Common myeloid progenitor, CD34-positive (primary cell): ENCODE measurements around the gene PCSK7.
A peak's percentile ranks its signal among the peaks of the same experiment; 100 is the strongest.

Experiments used
- CTCF ChIA-PET: fragments of 350-600 bp; sonication (Branson Sonifier 250); formaldehyde crosslinking; loops from one replicate; lab custom pipeline; 2021; ENCODE audit warnings: antibody characterized with exemption; lab: Charles Lee
- POLR2A ChIA-PET: fragments of 350-600 bp; sonication (Branson Sonifier 250); formaldehyde crosslinking; loops from one replicate; lab custom pipeline; 2021; ENCODE audit warnings: antibody characterized with exemption; lab: Charles Lee
- DNase-seq, 3 donors: peaks; one replicate each; pipeline versions ENCODE4 v3.0.0 to v3.0.0-alpha.2; 2013
- H3K27ac ChIP-seq, 2 experiments: 1 replicate in 1 of 2; 2 replicates in 1 of 2; pipeline ENCODE4 v1.7.0; 2013; ENCODE audit warnings: inconsistent platforms in 2 of 2, low read length in 2 of 2, mild to moderate bottlenecking in 2 of 2, low read depth in 1 of 2, moderate library complexity in 1 of 2; ENCODE audit not compliant: severe bottlenecking in 2 of 2, insufficient read depth in 1 of 2, poor library complexity in 1 of 2
- H3K27me3 ChIP-seq, 5 experiments: replicated peaks in 2 of 5; 1 replicate in 3 of 5; 2 replicates in 2 of 5; pipeline versions ENCODE4 v1.6.1 to v1.7.0; 2013; ENCODE audit warnings: low read length in 4 of 5, mild to moderate bottlenecking in 2 of 5, moderate library complexity in 2 of 5, inconsistent platforms in 1 of 5; ENCODE audit not compliant: insufficient read depth in 5 of 5, control insufficient read depth in 4 of 5
- H3K36me3 ChIP-seq, 4 experiments: 1 replicate in 2 of 4; 2 replicates in 2 of 4; pipeline versions ENCODE4 v1.6.1 to v1.7.0; 2013; ENCODE audit warnings: low read length in 3 of 4, control low read depth in 1 of 4, mild to moderate bottlenecking in 1 of 4; ENCODE audit not compliant: control insufficient read depth in 4 of 4, insufficient read depth in 4 of 4
- H3K4me1 ChIP-seq, 4 experiments: 1 replicate in 3 of 4; 2 replicates in 1 of 4; pipeline versions ENCODE4 v1.6.1 to v1.7.1; 2013; ENCODE audit warnings: low read length in 3 of 4, mild to moderate bottlenecking in 3 of 4, control low read depth in 1 of 4, inconsistent platforms in 1 of 4, moderate library complexity in 1 of 4; ENCODE audit not compliant: control insufficient read depth in 4 of 4, insufficient read depth in 4 of 4; ENCODE audit errors: control extremely low read depth in 1 of 4
- H3K4me3 ChIP-seq, 7 experiments: 1 replicate in 4 of 7; 2 replicates in 3 of 7; pipeline versions ENCODE4 v1.5.1 to v1.7.0; 2013; ENCODE audit warnings: mild to moderate bottlenecking in 7 of 7, low read length in 6 of 7, moderate library complexity in 6 of 7, inconsistent platforms in 2 of 7, low read depth in 2 of 7, control low read depth in 1 of 7; ENCODE audit not compliant: insufficient read depth in 4 of 7, control insufficient read depth in 1 of 7; ENCODE audit errors: extremely low read depth in 1 of 7
- H3K9me3 ChIP-seq, 5 experiments: 1 replicate in 4 of 5; 2 replicates in 1 of 5; pipeline versions ENCODE4 v1.6.1 to v1.7.1; 2013; ENCODE audit warnings: low read length in 4 of 5, mild to moderate bottlenecking in 2 of 5, inconsistent platforms in 1 of 5, low read depth in 1 of 5, moderate library complexity in 1 of 5; ENCODE audit not compliant: control insufficient read depth in 4 of 5, insufficient read depth in 2 of 5; ENCODE audit errors: control extremely low read depth in 1 of 5
- WGBS: methylation state at CpG from one replicate; pipeline ENCODE4 v1.1.5; 2013; ENCODE audit not compliant: insufficient coverage; 5-methylcytosine and 5-hydroxymethylcytosine counted together

The PCSK7 gene

GRCh38 chr11:117255966-117256365 is 24.1 kb upstream of the PCSK7 start:
- Histone ChIP-seq H3K9me3 (no peaks in the 10 kb centered on the region), H3K36me3 (peaks cover 7 to 41% (median 11%) of the 10 kb centered on the region in 4 experiments), H3K4me3 (no peak overlapping the region), H3K27ac (no peak overlapping the region), H3K4me1 (no peaks in the 10 kb centered on the region), H3K27me3 (no peaks in the 10 kb centered on the region)
- WGBS, result 96% methylated on average over 2 of the region's 3 CpGs
- ChIA-PET CTCF (no interaction called here), POLR2A (no interaction called here)
- DNase-seq, result no peak

GRCh38 chr11:117251506-117251905 is 19.6 kb upstream of the PCSK7 start:
- Histone ChIP-seq H3K9me3 (no peaks in the 10 kb centered on the region), H3K4me1 (no peaks in the 10 kb centered on the region), H3K27me3 (no peaks in the 10 kb centered on the region), H3K4me3 (no peak overlapping the region), H3K27ac (no peak overlapping the region), H3K36me3 (peaks cover 4 to 63% (median 21%) of the 10 kb centered on the region in 4 experiments)
- 95% methylated on average over 3 of the region's 10 CpGs for WGBS
- no peak for DNase-seq
- ChIA-PET CTCF (no interaction called here), POLR2A (no interaction called here)

GRCh38 chr11:117249571-117249970 is 17.7 kb upstream of the PCSK7 start:
- Histone ChIP-seq H3K36me3 (peaks cover 7 to 69% (median 25%) of the 10 kb centered on the region in 4 experiments), H3K4me3 (no peak overlapping the region), H3K27me3 (no peaks in the 10 kb centered on the region), H3K4me1 (no peaks in the 10 kb centered on the region), H3K9me3 (no peaks in the 10 kb centered on the region), H3K27ac (no peak overlapping the region)
- no peak for DNase-seq
- ChIA-PET POLR2A (no interaction called here), CTCF (no interaction called here)
- WGBS, result 100% methylated on average over 3 of the region's 4 CpGs

- Histone ChIP-seq H3K27ac (no peak overlapping the region), H3K4me1 (no peaks in the 10 kb centered on the region), H3K36me3 (peaks cover 11 to 68% (median 28%) of the 10 kb centered on the region in 4 experiments), H3K4me3 (no peak overlapping the region), H3K27me3 (no peaks in the 10 kb centered on the region), H3K9me3 (no peaks in the 10 kb centered on the region)
- POLR2A ChIA-PET, result no interaction called here
- WGBS, result 100% methylated on average over 1 of the region's 4 CpGs
- CTCF ChIA-PET, result no interaction called here
- no peak for DNase-seq
Observed at GRCh38 chr11:117248341-117248740, 16.5 kb upstream of the PCSK7 start.

- Histone ChIP-seq H3K9me3 (no peaks in the 10 kb centered on the region), H3K4me1 (peaks cover 0 to under 1% (median 0%) of the 10 kb centered on the region in 4 experiments), H3K27me3 (no peaks in the 10 kb centered on the region), H3K36me3 (peaks cover 4 to 41% (median 24%) of the 10 kb centered on the region in 4 experiments), H3K4me3 (no peak overlapping the region), H3K27ac (no peak overlapping the region)
- 95% methylated on average over 4 of the region's 6 CpGs for WGBS
- POLR2A ChIA-PET, result no interaction called here
- no peak for DNase-seq
- CTCF ChIA-PET, result no interaction called here
Observed at GRCh38 chr11:117239295-117239694, 7.4 kb upstream of the PCSK7 start.

- Histone ChIP-seq H3K9me3 (no peaks in the 10 kb centered on the region), H3K4me1 (peaks cover 6 to 10% (median 7%) of the 10 kb centered on the region in 4 experiments), H3K4me3 (no peak overlapping the region), H3K27ac (no peak overlapping the region), H3K36me3 (peaks cover 0 to 35% (median 21%) of the 10 kb centered on the region in 4 experiments), H3K27me3 (no peaks in the 10 kb centered on the region)
- 100% methylated on average over 2 of the region's 5 CpGs for whole genome bisulfite sequencing
- no peak for DNase-seq
- CTCF ChIA-PET, result no interaction called here
- POLR2A ChIA-PET, result no interaction called here
Observed at GRCh38 chr11:117238221-117238620, 6.3 kb upstream of the PCSK7 start.

- Histone ChIP-seq H3K27ac (peak overlapping the region in 1 of 2 experiments; percentile 76), H3K27me3 (no peaks in the 10 kb centered on the region), H3K4me1 (peaks cover 15 to 31% (median 25%) of the 10 kb centered on the region in 4 experiments), H3K9me3 (no peaks in the 10 kb centered on the region), H3K4me3 (peak overlapping the region; percentile 83 to 99 (median 93)), H3K36me3 (peaks cover 3 to 24% (median 12%) of the 10 kb centered on the region in 4 experiments)
- WGBS, result 0% methylated on average over 18 of the region's 27 CpGs
- ChIA-PET POLR2A (interaction anchor here (1.0 kb wide), 1 partner anchor 467 kb away, joined by 3 read pairs; no protein-coding TSS in a partner anchor), CTCF (interaction anchor here (1.3 to 11.2 kb wide), 2 partner anchors 11 to 53 kb away, joined by 3 to 100 read pairs; partner anchors contain the start of gene SIDT2)
- peak; percentile 9 to 50 (median 29) for DNase-seq
Observed at GRCh38 chr11:117232911-117233409, 1.1 kb upstream of the PCSK7 start.
